Neuronal stem cell (in vitro differentiated cells): ENCODE measurements around the gene NUP188.

ENCODE experiments used
- DNase-seq: peaks from one replicate; pipeline ENCODE4 v3.0.0-alpha.2; 2013; ENCODE audit warnings: low spot score
- H2AFZ ChIP-seq: one replicate; pipeline ENCODE4 v1.6.1; 2013; ENCODE audit warnings: mild to moderate bottlenecking, low read length, inconsistent platforms
- H2AK5ac ChIP-seq: 2 replicates; pipeline ENCODE4 v1.6.1; 2013; ENCODE audit warnings: low read depth, mild to moderate bottlenecking, inconsistent platforms, low read length, moderate library complexity, mixed read lengths
- H2BK120ac ChIP-seq: 2 replicates; pipeline ENCODE4 v1.6.1; 2013; ENCODE audit warnings: low read depth, mild to moderate bottlenecking, inconsistent platforms, low read length, moderate library complexity, mixed read lengths
- H2BK12ac ChIP-seq: one replicate; pipeline ENCODE4 v1.6.1; 2013; ENCODE audit warnings: low read length, inconsistent platforms
- H2BK15ac ChIP-seq: 2 replicates; pipeline ENCODE4 v1.6.1; 2013; ENCODE audit warnings: mild to moderate bottlenecking, low read length, inconsistent platforms, mixed read lengths
- H2BK5ac ChIP-seq: one replicate; pipeline ENCODE4 v1.6.1; 2013; ENCODE audit warnings: inconsistent platforms, mild to moderate bottlenecking, low read length, moderate library complexity
- H3K14ac ChIP-seq: one replicate; pipeline ENCODE4 v1.6.1; 2013; ENCODE audit warnings: low read length, inconsistent platforms
- H3K18ac ChIP-seq: 2 replicates; pipeline ENCODE4 v1.6.1; 2013; ENCODE audit warnings: low read length, inconsistent platforms
- H3K23ac ChIP-seq: 2 replicates; pipeline ENCODE4 v1.6.1; 2013; ENCODE audit warnings: low read depth, mild to moderate bottlenecking, mixed read lengths, low read length, inconsistent platforms; ENCODE audit not compliant: poor library complexity
- H3K27ac ChIP-seq: replicated peaks from 3 replicates; pipeline ENCODE4 v1.5.1; 2013; ENCODE audit warnings: low read length, inconsistent platforms
- H3K27me3 ChIP-seq, 3 experiments: 2 replicates each; pipeline ENCODE4 v1.6.1; 2013; ENCODE audit warnings: low read length in 3 of 3, mild to moderate bottlenecking in 2 of 3, inconsistent platforms in 1 of 3, low read depth in 1 of 3, mixed read lengths in 1 of 3, moderate library complexity in 1 of 3; ENCODE audit not compliant: control insufficient read depth in 3 of 3, insufficient read depth in 3 of 3
- H3K36me3 ChIP-seq, 2 donors: replicated peaks in 1 of 2; 2 replicates each; pipeline ENCODE4 v1.6.1; 2013; ENCODE audit warnings: low read length in 2 of 2; ENCODE audit not compliant: control insufficient read depth in 2 of 2, insufficient read depth in 2 of 2
- H3K4ac ChIP-seq: 2 replicates; pipeline ENCODE4 v1.6.1; 2013; ENCODE audit warnings: inconsistent platforms, mild to moderate bottlenecking, low read length, moderate library complexity
- H3K4me1 ChIP-seq, 2 donors: 1 replicate in 1 of 2; 2 replicates in 1 of 2; pipeline ENCODE4 v1.6.1; 2013; ENCODE audit warnings: low read length in 2 of 2, low read depth in 1 of 2; ENCODE audit not compliant: control insufficient read depth in 2 of 2, insufficient read depth in 1 of 2
- H3K4me2 ChIP-seq: one replicate; pipeline ENCODE4 v1.6.1; 2013; ENCODE audit warnings: mild to moderate bottlenecking, low read length, inconsistent platforms; ENCODE audit not compliant: insufficient read depth, poor library complexity, severe bottlenecking
- H3K4me3 ChIP-seq, 2 donors: 2 replicates each; pipeline ENCODE4 v1.5.1; 2013; ENCODE audit warnings: low read length in 2 of 2, mild to moderate bottlenecking in 2 of 2, inconsistent platforms in 1 of 2, moderate library complexity in 1 of 2
- H3K79me1 ChIP-seq: one replicate; pipeline ENCODE4 v1.6.1; 2013; ENCODE audit warnings: low read depth, mild to moderate bottlenecking, inconsistent platforms, low read length, moderate library complexity
- H3K9ac ChIP-seq: one replicate; pipeline ENCODE4 v1.6.1; 2013; ENCODE audit warnings: mild to moderate bottlenecking, low read depth, low read length, inconsistent platforms; ENCODE audit not compliant: poor library complexity
- H3K9me3 ChIP-seq, 2 donors: replicated peaks in 1 of 2; 2 replicates each; pipeline versions ENCODE3 to v1.6.1; 2013; ENCODE audit warnings: low read length in 2 of 2, mild to moderate bottlenecking in 2 of 2, inconsistent platforms in 1 of 2, low read depth in 1 of 2, mixed read lengths in 1 of 2, moderate library complexity in 1 of 2; ENCODE audit not compliant: control insufficient read depth in 2 of 2, insufficient read depth in 1 of 2
- H4K8ac ChIP-seq: one replicate; pipeline ENCODE4 v1.6.1; 2013; ENCODE audit warnings: low read depth, mild to moderate bottlenecking, inconsistent platforms, low read length, moderate library complexity
- H4K91ac ChIP-seq: one replicate; pipeline ENCODE4 v1.6.1; 2013; ENCODE audit warnings: low read length, low read depth, mild to moderate bottlenecking, inconsistent platforms; ENCODE audit not compliant: poor library complexity
- WGBS, 2 donors: extraction: QIAGEN DNeasy Blood & Tissue Kit; methylation state at CpG; one replicate each; pipeline ENCODE4 v1.1.7; 2013; ENCODE audit warnings: missing lambda C conversion rate in 2 of 2, mixed read lengths in 1 of 2; ENCODE audit not compliant: insufficient read length in 2 of 2, insufficient replicate concordance in 1 of 2; ENCODE audit errors: extremely low coverage in 2 of 2; 5-methylcytosine and 5-hydroxymethylcytosine counted together

Gene NUP188

DNA sequence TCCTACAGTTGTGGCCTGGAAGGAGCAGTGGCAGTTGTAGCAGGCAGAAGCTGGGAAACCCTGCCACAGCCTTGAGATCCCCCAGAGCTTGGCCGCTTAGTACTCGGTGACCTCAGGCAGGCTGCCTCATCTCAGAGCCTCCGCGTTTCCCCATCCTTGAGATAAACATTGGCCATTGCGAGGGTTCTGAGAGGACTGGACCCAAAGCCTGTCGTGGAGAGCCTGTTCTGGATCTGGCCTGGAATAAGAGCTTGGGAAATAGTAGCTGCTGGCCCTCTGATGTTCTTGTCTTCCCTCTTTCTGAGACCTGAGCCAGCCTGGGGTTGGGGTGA is 90.2 kb downstream of the NUP188 start:
- H4K8ac ChIP-seq: no peak overlapping the region
- DNase-seq: no peak
- no peak overlapping the region for H2AFZ ChIP-seq
- peak overlapping the region; percentile 80 for H3K4me2 ChIP-seq
- H3K9ac ChIP-seq: peak overlapping the region; percentile 96
- no CpG with 5 or more reads among the region's 6 CpGs for WGBS, 2 donors
- H3K14ac ChIP-seq: no peak overlapping the region
- no peak overlapping the region for H2BK5ac ChIP-seq
- peak overlapping the region; percentile 99 for H3K23ac ChIP-seq
- no peak overlapping the region for H3K27ac ChIP-seq
- no peak overlapping the region for H3K4ac ChIP-seq
- H3K4me3 ChIP-seq: peak overlapping the region in 1 of 2 donors; percentile 98
- H3K79me1 ChIP-seq: peaks cover 10% of the 10 kb centered on the region
- H4K91ac ChIP-seq: no peak overlapping the region
- peaks cover 16 to 17% of the 10 kb centered on the region in 2 donors for H3K36me3 ChIP-seq
- no peak overlapping the region for H2BK120ac ChIP-seq
- no peak overlapping the region for H2BK15ac ChIP-seq
- H2AK5ac ChIP-seq: peak overlapping the region; percentile 94
- peaks cover 0 to 2% of the 10 kb centered on the region in 2 donors for H3K9me3 ChIP-seq
- peaks cover 10 to 18% of the 10 kb centered on the region in 2 donors for H3K4me1 ChIP-seq
- H2BK12ac ChIP-seq: no peak overlapping the region
- H3K18ac ChIP-seq: no peak overlapping the region
- H3K27me3 ChIP-seq: no peaks in the 10 kb centered on the region

DNA sequence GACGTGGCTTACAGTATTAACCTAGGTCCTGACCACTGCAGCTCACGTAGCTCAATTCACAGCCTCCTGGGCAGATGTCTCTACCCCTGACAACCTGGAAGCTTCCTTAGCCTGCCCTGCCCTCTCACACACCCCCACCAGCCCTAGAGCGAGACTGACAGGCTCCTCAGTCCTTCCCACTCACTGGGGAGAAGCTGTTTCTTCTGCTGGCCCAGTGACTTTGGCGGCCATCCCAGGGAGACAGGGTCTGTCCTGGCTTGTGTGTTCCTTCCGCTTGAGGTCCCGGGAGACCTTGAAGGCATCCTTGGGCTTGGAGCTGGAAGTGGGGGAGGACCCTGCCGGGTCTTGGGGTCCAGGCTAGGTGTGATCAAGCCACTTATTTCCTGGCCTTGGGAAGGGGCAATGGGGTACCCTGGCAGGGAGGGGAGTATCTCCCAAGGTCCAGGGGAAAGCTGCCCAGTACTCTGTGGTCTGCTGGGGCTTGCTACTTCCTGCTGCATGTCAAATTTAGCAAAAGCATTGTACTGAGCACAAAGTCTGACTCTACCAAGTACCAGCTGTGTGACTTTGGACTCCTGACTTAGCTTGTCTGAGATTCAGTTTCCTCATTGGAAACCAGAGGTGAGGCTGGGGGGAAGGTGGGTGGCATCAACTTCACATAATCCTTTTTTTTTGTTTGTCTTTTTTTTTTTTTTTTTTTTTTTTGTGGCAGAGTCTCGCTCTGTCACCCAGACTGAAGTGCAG is 90.8 kb downstream of the NUP188 start:
- no peak overlapping the region for H3K4me2 ChIP-seq

DNA sequence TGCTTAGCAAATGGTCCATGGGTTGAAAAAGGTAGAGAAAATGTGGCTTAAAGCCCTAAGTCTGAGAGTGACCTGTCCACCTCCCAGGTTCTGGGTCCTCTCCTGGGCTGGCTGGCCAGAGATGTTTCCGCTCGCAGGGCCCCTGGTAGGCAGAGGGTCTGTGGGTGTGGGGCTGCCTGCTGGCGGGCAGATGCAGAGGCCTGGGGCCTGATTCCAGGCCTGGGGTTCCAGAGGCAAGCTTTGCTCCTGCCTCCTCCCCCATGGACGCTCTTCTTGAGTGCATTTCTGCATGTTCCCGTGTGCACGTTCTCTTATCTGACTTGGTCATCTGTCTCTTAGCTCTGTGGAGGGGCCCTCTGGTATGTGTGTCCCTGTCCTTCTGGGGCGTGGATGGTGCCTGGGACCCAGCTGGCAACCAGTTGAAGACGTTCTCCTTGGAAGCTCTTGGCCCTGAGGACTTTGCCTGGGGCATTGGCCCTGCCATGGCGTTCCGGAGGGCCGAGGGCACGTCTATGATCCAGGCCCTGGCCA is 92.7 kb downstream of the NUP188 start:
- Histone ChIP-seq H3K27ac (no peak overlapping the region), H2AFZ (no peak overlapping the region), H4K8ac (no peak overlapping the region), H3K27me3 (no peaks in the 10 kb centered on the region), H3K36me3 (peaks cover 16 to 27% of the 10 kb centered on the region in 2 donors), H3K4me1 (peaks cover 10 to 18% of the 10 kb centered on the region in 2 donors), H3K4me2 (no peak overlapping the region), H4K91ac (no peak overlapping the region), H2BK12ac (no peak overlapping the region), H3K14ac (no peak overlapping the region), H3K9me3 (peaks cover 0 to 2% of the 10 kb centered on the region in 2 donors), H3K23ac (peak overlapping the region; percentile 80), H3K4me3 (no peak overlapping the region), H2BK5ac (no peak overlapping the region), H2AK5ac (no peak overlapping the region), H3K18ac (peak overlapping the region; percentile 28), H3K4ac (peak overlapping the region; percentile 26), H3K79me1 (peaks cover 10% of the 10 kb centered on the region), H2BK120ac (no peak overlapping the region), H2BK15ac (no peak overlapping the region), H3K9ac (no peak overlapping the region)
- no CpG with 5 or more reads among the region's 12 CpGs for WGBS, 2 donors
- no peak for DNase-seq

More for the DNA sequence above, 90.8 kb downstream of the NUP188 start:
- H2BK15ac ChIP-seq: no peak overlapping the region
- H3K27ac ChIP-seq: no peak overlapping the region
- H3K9ac ChIP-seq: no peak overlapping the region
- H3K4me1 ChIP-seq: peaks cover 10 to 18% of the 10 kb centered on the region in 2 donors
- H3K9me3 ChIP-seq: peaks cover 0 to 2% of the 10 kb centered on the region in 2 donors
- peaks cover 10% of the 10 kb centered on the region for H3K79me1 ChIP-seq
- no peak for DNase-seq
- no peak overlapping the region for H2AFZ ChIP-seq
- H3K4ac ChIP-seq: no peak overlapping the region
- no peaks in the 10 kb centered on the region for H3K27me3 ChIP-seq
- no peak overlapping the region for H2BK12ac ChIP-seq
- no peak overlapping the region for H4K91ac ChIP-seq
- H3K4me3 ChIP-seq: peak overlapping the region in 1 of 2 donors; percentile 98
- peaks cover 16 to 18% of the 10 kb centered on the region in 2 donors for H3K36me3 ChIP-seq
- no peak overlapping the region for H3K14ac ChIP-seq
- H3K18ac ChIP-seq: no peak overlapping the region
- no peak overlapping the region for H3K23ac ChIP-seq
- no peak overlapping the region for H2BK120ac ChIP-seq
- no CpG with 5 or more reads among the region's 8 CpGs for WGBS, 2 donors
- no peak overlapping the region for H4K8ac ChIP-seq
- no peak overlapping the region for H2BK5ac ChIP-seq
- H2AK5ac ChIP-seq: no peak overlapping the region

DNA sequence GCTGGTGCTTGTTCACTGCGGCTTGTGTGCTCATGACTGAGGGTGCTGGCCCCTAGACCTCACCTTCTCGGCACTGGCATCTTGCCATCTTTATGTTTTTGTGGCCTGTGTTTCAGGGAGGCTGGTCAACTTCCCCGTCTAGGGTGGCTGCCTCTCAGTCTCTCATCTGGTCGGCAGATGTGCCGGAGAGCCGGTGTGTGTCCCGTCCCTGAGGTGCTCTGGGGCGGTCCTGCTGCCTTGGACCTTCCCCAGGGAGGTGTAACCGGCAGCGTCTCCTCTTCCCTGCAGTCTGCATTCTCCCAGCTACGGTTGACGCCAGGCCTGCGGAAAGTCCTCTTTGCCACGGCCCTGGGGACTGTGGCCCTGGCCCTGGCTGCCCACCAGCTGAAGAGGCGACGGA is 94.5 kb downstream of the NUP188 start:
- H2BK120ac ChIP-seq: no peak overlapping the region
- H3K9me3 ChIP-seq: peaks cover 0 to 2% of the 10 kb centered on the region in 2 donors
- H3K4me2 ChIP-seq: no peak overlapping the region
- H3K4ac ChIP-seq: no peak overlapping the region
- H3K79me1 ChIP-seq: peaks cover 5% of the 10 kb centered on the region
- DNase-seq: no peak
- H3K36me3 ChIP-seq: peaks cover 16 to 32% of the 10 kb centered on the region in 2 donors
- no peak overlapping the region for H2BK5ac ChIP-seq
- no peaks in the 10 kb centered on the region for H3K27me3 ChIP-seq
- peaks cover 10 to 14% of the 10 kb centered on the region in 2 donors for H3K4me1 ChIP-seq
- H2AFZ ChIP-seq: no peak overlapping the region
- H2BK12ac ChIP-seq: no peak overlapping the region
- no CpG with 5 or more reads among the region's 16 CpGs for WGBS, 2 donors
- H3K23ac ChIP-seq: no peak overlapping the region
- H4K8ac ChIP-seq: no peak overlapping the region
- no peak overlapping the region for H3K4me3 ChIP-seq
- no peak overlapping the region for H4K91ac ChIP-seq
- no peak overlapping the region for H3K27ac ChIP-seq
- H3K18ac ChIP-seq: no peak overlapping the region
- no peak overlapping the region for H2AK5ac ChIP-seq
- H3K14ac ChIP-seq: no peak overlapping the region
- no peak overlapping the region for H2BK15ac ChIP-seq
- H3K9ac ChIP-seq: no peak overlapping the region
